Measurements from ENCODE around the gene MTCH2. TPM values are rescaled to one million over a fixed set of nuclear protein-coding genes. Genes with fewer than 3 reads are reported as not detected.

MTCH2 gene
- total RNA-seq, 4 donors from 2014 or later, result 24.8 to 65.6 (median 49.5) TPM

DNA sequence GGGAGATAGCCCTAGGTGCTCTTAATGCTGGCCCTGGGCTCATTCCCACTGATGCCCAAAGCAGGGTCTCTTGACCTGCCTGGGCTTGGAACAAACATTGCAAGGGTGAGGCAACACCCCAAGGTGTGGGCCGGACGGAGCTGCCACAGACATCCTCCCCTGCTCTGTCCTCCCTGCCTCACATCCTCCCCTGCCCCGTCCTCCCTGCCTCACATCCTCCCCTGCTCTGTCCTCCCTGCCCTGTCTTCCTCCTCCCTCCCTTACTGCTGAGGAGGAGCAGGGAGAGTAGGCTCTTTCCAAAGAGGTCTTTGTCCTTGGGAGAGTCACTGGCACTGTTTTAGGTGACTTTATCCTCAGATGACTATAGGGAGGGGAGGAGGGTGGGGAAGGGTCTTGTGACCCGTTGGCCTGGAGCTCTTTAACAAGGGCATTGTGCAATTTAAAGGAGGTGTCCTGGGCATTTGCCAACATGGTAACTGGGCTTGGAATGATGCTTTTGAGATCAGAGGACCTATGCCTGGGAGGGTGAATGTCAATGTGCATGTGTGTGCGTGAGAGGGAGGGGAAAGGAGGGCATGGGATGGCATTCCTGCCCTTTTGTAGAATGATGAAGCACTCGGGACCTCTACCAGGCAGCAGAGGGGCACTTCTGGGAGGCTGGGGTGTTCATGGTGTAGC is 55.2 kb downstream of the MTCH2 start:
- no peaks in the 10 kb centered on the region for H3K9me3 ChIP-seq
- H3K36me3 ChIP-seq, result no peaks in the 10 kb centered on the region
- no peak overlapping the region for H3K27ac ChIP-seq
- DNase-seq, result no peak
- H3K4me1 ChIP-seq, result no peaks in the 10 kb centered on the region
- no peaks in the 10 kb centered on the region for H3K27me3 ChIP-seq
- TF ChIP-seq POLR2A (IDR thresholded peaks at IDR 0.05), result no peak
- TF ChIP-seq, protein P1, sequence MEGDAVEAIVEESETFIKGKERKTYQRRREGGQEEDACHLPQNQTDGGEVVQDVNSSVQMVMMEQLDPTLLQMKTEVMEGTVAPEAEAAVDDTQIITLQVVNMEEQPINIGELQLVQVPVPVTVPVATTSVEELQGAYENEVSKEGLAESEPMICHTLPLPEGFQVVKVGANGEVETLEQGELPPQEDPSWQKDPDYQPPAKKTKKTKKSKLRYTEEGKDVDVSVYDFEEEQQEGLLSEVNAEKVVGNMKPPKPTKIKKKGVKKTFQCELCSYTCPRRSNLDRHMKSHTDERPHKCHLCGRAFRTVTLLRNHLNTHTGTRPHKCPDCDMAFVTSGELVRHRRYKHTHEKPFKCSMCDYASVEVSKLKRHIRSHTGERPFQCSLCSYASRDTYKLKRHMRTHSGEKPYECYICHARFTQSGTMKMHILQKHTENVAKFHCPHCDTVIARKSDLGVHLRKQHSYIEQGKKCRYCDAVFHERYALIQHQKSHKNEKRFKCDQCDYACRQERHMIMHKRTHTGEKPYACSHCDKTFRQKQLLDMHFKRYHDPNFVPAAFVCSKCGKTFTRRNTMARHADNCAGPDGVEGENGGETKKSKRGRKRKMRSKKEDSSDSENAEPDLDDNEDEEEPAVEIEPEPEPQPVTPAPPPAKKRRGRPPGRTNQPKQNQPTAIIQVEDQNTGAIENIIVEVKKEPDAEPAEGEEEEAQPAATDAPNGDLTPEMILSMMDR (IDR thresholded peaks at IDR 0.05), result no peak
- no peak overlapping the region for H3K4me3 ChIP-seq
- intact Hi-C loops (cut with DNase I; ENCODE audit: low total_unique reads), result no loop called here

DNA sequence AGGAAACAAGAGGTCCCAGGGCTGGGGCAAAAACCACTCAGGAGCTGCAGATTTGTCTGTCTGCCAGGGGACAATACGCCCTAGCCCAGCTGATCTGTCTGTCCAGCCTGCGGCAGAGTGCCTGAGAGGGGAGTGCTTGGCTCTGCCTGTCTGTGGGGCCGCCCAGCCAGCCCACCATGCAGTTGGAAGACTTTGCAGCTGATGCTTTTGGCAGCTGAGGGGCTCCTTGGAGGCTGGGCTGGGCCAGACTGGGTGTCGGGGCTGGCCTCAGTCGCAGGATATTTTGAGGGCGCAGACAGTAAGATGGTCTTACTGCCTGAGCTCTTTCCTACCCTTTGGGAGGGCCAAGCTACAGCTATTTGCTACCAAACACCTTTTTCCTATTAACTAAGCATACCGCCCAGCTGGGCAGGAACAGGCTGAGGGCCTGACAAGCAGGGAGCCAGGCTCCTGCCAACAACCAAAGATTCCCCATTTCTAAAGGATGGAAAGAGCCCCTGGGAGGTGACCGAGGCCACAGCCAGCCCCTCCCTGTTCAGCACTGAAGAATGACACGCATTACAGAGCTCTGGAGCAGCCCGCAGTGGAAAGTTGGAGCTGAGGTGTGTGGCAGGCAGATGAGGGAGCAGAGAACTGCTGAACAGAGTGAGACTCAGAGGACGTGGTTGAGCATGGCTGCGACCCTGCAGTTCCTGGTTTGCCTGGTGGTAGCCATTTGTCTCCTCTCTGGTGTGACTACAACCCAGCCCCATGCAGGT is 56.1 kb downstream of the MTCH2 start, which contains the start of gene FAM180B:
TSS of gene FAM180B (plus strand) at position 581 of the 758 bp plus-strand sequence. CDS start at position 672, 91 bp downstream.
- H3K4me1 ChIP-seq, result no peaks in the 10 kb centered on the region
- no peaks in the 10 kb centered on the region for H3K36me3 ChIP-seq
- no peak within 1 kb of the TSS for H3K27ac ChIP-seq
- TF ChIP-seq, protein P1 (IDR thresholded peaks at IDR 0.05), result no peak
- TF ChIP-seq POLR2A (IDR thresholded peaks at IDR 0.05), result no peak
- intact Hi-C loops (cut with DNase I; ENCODE audit: low total_unique reads), result no loop called here
- no peak within 1 kb of the TSS for H3K4me3 ChIP-seq
- no peaks in the 10 kb centered on the region for H3K27me3 ChIP-seq
- no peaks in the 10 kb centered on the region for H3K9me3 ChIP-seq
- DNase-seq, result no peak

DNA sequence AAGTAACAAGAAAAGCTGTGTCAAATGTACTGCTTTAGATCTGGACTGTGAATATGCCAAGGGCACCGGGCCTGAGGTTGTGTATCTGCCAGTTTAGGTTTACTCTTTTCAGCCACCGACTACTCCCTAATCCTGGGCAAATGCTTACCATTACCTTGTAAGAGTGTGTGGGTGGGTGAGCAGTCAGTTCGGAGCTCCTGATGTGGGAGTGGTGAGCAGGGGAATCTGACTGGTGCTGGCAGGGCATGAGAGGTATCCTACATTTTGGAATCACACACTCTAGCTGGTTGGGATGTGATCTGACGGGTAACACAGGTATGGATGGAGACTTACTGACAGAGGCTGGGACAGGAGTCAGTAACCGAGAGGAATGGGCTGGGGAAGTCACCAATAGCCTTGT is 58.5 kb downstream of the MTCH2 start:
- TF ChIP-seq, protein P1 (IDR thresholded peaks at IDR 0.05), result no peak
- TF ChIP-seq POLR2A (IDR thresholded peaks at IDR 0.05), result no peak
- Histone ChIP-seq H3K9me3 (no peaks in the 10 kb centered on the region), H3K27ac (no peak overlapping the region), H3K4me3 (no peak overlapping the region), H3K36me3 (no peaks in the 10 kb centered on the region), H3K27me3 (no peaks in the 10 kb centered on the region), H3K4me1 (no peaks in the 10 kb centered on the region)
- intact Hi-C loops (cut with DNase I; ENCODE audit: low total_unique reads), result no loop called here
- DNase-seq, result no peak

DNA sequence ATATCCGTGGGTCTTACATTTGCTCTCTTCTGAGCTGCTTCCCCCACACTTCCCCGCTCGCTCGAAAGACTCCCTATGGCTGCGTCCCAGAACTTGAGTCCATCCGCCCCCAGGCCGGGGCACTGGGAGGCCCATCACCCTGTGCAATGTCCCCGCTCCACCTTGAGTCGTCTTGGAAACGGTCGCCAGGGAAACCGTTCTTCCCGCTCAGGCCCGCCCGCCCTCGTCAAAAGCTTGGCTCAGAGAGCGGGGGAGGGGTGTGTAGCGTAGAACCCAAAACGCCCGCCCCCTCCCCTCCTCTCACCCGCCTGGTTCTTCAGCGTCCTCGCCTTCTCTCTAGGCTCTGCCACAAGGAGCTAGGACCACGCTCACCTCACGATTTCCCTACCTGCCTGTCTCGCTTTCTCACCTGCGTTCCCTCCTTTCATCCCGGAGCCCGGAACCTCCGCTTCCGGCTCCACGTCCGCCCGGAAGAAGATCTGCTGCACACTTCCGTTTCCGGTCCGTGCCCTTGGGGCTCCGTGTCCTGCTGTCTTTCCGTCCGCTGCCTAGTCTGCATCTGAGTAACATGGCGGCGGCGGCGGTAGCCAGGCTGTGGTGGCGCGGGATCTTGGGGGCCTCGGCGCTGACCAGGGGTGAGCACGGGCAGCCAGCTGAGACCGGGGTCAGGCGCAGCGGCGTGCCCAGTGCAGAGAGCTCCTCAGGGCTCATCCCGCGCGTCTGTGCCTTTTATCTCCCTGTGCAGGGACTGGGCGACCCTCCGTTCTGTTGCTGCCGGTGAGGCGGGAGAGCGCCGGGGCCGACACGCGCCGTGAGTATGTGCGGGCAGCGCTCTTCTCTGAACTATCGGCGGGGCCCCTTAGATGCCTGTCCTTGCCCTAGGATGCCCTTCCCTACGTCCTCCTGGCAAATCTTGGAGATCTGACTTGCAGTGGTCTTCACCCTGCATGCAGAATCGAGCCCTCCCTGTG is 63.5 kb downstream of the MTCH2 start, which contains the start of the genes KBTBD4 and NDUFS3:
TSS of gene KBTBD4 (minus strand) at position 447 of the 971 bp plus-strand sequence. CDS start at position 428, 19 bp downstream.
TSS of gene NDUFS3 (plus strand) at position 551 of the 971 bp plus-strand sequence. CDS start at position 569, 18 bp downstream.
- intact Hi-C loops (cut with DNase I; ENCODE audit: low total_unique reads), result no loop called here
- peak within 1 kb of the TSS; percentile 85 to 91 for H3K27ac ChIP-seq
- DNase-seq, result peak; percentile 84 to 88
- no peaks in the 10 kb centered on the region for H3K36me3 ChIP-seq
- H3K27me3 ChIP-seq, result no peaks in the 10 kb centered on the region
- no peaks in the 10 kb centered on the region for H3K4me1 ChIP-seq
- peak within 1 kb of the TSS; percentile 92 to 97 for H3K4me3 ChIP-seq
- no peaks in the 10 kb centered on the region for H3K9me3 ChIP-seq
- peak in 1 of 2 donors; percentile 66 for TF ChIP-seq POLR2A (IDR thresholded peaks at IDR 0.05)
- TF ChIP-seq, protein P1 (IDR thresholded peaks at IDR 0.05), result peak in 2 of 4 experiments; percentile 11 to 29

Data from uterus (tissue), 4 donors.